GM19025 (cell line): ENCODE results near the gene ZNF469.
"Not testable (repeated sequence)": the region's sequence is repeated elsewhere in the genome, so short reads cannot be mapped to it uniquely, and the experiment has no call there.

ENCODE experiments used
- ATAC-seq: cut with Tn5 transposase; IDR thresholded peaks from one replicate; pipeline ENCODE4 v1.9.1; 2021; ENCODE audit warnings: mild to moderate bottlenecking, low read depth, moderate library complexity; ENCODE audit not compliant: unreplicated experiment

Gene ZNF469

DNA sequence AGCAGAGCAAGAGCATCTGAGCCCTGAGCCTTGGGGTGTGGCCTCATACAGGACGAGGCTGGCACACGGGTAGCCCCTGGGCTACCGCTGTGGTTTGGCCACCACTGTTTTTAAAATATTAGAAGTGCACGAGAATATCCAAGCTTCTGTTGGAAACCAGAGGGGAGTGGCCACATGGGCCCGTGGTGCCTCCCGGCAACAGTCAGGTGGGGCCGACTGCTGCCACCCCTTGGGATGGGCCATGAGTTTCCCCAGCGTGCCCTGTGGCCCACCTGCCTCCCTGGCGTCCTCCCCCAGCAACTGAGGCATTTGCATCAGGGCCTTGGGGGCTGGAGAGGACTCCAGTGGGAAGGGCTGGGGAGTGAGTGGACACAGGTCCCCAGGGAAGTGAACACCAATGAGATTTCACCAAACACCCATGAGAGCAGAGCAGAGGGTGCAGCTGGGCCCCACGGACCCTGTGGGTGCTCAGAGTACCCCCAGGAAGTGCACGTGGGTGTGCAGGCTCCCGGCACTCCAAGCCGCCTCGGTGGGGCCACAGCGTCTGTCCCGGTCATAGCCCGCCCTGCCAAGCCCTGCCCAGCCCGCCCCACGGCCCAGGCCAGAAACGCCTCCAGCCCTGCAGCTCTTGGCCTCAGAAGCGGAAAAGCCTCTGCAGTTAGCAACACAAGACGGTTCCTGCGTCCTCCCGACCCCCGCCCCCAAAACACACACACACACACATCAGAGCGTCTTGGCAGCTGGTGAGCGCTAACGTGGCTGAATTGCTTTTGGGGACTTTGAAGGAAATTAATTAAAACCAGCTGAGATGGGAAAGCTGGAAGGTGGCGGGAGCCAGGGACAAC lies 22.7 kb downstream of the ZNF469 start:
- no peak for ATAC-seq

DNA sequence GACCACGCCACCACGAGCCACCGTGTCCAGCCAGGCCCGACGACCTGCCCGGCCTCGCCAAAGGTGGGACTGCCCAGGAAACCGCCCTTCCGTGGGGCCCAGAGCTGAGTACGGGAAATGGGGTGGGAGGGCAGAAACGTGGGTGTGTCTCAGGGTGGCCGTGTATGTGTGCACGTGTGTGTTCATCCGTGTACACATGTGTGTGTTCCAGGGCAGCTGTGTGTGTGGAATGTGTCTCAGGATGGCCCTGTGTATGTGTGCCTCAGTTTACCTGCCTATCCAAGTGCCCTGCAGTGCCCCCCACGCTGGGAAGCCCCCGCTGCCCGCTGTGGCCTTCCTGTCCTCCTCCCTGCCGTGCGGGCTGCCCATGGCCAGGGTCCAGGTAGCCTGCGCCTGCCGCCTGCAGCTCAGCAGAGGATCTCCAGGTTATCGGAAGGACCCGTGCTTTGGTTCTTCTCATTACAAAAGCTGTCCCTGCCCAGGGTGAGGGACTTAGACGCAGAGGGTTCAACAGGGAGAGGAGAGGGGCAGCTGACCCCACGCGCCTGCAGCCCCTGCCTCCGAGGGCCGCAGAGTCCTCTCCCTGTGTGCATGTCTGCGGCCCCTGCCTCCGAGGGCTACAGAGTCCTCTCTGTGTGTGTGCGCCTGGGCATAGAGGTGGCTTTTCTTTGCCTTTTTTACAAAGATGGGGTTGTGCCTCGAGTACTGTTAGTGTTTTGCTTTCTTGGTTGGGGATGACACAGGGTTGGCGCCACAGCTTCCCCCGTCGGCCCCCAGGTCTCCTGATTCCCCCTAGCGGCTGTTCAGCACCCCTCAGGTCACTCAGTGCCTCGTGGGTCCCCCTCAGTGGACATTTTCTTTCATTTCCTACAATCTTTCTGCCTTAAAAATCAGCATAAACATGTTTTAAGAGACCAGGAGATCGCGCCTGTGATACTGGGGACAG lies 23.6 kb downstream of the ZNF469 start:
- ATAC-seq = no peak

DNA sequence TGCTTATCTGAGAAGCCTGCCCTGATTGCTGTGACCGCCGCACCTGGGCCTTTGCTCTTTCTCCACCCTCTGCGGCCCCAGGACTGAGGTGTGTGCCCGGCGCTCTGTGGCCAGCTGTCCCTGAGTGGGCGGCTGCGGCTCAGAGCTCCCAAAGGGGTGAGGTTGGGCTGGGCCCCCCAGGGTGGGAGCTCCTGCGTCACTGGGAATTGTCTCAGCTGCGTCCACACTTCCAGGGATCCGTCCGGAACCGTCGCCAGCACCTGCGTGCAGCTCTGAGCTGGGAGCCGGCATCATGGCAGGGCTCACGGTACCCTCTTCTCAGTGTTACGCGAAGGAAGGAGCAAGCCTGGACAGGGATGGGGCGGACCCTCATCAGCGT lies 24.3 kb downstream of the ZNF469 start:
- ATAC-seq = no peak

DNA sequence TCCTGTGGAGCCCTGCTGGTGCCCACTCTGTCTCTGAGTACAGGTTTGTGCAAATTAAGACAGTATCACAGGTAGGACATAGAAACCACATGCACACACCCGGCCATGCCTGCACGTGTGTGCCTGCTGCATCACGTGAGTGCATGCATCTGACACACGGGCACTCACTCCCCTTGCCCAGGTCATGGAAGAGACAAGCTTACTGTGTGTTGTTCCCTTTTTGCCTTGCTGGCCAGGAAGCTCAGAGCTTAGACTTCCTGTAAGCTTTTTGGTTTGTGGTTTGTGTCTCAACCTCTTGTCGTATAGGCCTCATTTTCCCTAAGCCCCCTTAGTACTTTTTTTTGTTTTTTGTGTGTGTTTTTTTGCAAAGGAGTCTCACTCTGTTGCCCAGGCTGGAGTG lies 25.0 kb downstream of the ZNF469 start:
- no peak for ATAC-seq

DNA sequence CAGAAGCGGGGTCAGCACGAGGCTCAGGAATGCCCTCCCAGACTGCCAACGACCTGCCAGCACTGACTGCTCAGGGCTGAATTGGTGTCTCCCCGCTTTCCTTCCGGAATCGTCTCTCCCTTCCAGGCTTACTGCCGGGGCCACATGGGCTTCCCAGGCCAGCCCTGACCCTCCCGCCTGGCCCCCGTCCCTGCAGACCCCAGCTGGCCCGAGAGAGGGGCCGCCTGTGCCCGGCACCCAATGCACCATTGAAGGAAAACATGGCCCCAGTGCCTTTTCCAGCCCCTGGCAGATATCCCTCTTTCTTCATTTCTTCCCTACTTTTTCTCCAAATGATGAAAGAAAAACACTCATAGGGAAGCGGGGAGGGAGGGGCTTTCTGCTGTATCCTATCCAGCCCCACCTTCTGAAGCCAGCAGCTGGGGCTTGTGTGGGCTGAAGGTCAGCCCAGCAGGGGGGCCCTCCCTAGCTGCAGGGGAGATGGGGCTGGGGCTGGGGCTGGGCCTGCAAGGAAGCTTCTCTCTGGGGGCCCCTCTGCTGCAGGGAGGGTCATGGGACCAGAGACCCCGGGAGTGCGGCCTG lies 25.9 kb downstream of the ZNF469 start:
- no peak for ATAC-seq

DNA sequence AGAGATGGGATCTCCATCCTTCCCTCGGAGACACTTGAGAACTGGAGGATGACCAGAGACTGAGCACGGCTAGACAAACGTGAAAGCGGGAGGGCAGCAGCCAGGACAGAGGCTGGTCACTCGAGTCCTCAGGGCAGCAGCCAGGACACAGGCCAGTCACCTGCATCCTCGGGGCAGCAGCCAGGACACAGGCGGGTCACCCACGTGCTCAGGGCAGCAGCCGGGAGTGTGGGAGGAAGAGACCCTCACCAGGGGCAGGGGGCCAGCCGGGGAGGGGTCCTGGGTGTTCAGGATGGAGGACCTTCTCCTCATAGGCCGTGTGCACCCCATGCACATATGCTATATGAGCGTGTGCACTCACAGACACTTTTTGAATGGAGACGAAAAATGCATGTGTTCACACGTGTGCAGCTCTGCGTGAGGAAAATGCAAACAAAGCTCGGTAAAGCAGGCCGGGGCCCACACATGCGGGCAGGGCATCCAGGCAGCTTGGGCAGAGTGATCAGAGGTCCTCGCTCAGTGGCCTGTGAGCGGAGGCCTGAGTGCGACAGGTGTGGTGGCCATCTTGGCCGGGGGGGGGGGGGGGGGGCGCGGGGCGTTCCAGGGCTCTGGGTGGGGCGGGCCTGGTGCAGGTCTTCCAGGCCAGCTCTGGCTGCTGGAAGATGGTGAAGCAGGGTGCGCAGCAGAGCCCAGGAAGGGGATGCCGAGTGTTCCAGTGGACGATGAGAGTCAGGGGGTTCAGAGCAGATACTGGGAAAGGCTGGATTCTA lies 26.7 kb downstream of the ZNF469 start:
- ATAC-seq = no peak

DNA sequence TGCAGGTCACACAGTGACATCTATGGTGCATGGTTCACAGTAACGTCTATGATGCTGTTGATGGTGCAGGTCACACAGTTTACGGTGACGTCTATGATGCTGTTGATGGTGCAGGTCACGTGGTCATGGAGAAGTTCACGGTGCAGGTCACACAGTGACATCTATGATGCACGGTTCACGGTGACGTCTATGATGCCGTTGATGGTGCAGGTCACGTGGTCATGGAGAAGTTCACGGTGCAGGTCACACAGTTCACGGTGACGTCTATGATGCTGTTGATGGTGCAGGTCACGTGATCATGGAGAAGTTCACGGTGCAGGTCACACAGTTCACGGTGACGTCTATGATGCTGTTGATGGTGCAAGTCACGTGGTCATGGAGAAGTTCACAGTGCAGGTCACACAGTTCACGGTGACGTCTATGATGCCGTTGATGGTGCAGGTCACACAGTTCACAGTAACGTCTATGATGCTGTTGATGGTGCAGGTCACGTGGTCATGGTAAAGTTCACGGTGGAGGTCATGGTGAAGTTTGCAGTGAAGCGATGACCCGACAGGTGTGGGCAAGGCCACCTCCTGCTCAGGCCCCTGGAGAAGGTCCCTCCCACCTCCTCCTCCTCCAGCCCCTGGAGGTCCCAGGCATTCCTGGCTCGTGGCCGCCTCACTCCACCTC lies 27.7 kb downstream of the ZNF469 start:
- ATAC-seq = not testable (repeated sequence)

DNA sequence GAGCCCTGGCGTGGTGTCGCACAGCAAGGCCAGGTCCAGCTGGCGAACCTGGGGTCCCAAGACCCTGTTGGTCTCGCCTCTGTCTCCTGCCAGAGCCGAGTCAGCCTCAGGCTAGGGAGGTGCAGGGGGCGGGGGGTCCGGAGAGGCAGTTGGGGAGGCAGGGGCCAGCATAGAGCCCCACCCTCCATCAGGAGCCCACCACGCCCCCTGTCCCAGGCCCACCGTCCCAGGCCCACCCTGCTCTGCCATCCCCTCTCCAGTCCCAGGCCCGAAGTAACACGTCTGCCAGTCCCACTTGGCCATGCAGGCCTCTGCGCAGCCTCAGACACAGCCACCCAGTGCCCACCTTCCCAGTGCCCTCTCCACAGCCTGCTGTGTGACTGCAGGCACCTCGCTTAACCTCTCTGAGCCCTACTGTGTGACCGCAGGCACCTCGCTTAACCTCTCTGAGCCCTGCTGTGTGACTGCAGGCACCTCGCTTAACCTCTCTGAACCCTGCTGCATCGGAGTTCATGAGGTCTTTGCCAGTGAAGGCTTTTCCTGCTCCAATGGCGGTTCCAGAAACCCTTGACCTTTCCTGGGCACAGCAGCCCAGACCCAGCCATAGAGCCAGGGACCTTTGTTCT lies 29.3 kb downstream of the ZNF469 start:
- ATAC-seq = no peak

DNA sequence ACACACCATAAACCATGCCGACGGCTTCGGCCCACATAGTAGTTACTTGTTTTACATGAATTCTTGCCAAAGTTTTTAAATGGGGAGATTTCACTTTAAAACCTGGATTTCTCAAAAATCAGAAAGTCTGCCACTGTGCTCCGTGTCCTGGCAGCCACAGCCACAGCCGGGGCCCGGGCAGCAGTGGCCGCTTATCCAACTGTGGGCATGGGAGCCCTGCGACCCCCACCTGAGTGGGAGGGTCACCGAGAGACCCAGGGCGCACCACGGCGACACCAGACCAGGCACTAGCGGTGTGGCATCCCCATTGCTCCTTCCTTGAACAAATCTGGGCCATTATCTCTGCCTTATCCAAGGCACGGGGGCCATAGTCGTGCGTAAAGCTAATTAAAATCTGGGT lies 30.0 kb downstream of the ZNF469 start:
- no peak for ATAC-seq

DNA sequence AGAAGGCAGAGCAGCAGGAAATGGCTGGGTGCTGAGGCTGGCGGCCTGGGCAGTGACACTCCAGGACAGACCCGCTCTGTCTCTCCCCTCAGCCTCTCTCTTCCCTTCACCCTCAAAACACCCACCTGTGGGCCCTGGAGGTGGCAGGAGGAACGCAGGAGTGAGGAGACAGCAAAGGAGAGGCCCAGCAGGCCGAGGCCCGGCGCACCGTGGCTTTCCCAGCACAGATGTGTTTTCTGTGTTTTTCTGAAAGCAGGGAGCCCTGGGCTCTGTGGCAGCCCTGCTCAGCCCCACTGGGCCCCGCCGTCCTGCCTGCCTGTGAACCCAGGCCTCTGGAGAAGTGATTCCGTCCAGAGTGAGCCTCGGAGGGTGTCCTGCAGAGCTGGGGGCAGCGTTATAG lies 30.5 kb downstream of the ZNF469 start:
- ATAC-seq = no peak

DNA sequence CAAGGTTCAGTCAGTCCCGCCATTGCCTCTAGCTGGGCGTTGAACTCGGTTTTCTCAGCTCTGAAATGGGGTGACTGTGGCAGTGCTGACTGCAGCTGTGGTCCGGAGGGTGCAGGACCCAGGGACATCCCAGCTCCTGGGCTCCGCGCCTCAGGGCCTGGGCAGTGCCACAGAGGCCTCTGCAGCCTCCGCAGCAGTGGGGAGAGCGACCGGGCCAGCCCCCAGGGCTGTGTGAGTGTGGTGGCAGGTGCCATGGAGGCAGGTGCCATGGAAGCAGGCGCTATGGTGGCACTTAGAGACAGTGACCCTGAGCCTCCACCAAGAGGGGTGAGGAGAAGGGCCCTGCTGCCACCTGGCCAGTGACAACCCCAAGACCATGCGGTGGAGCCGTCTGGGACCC lies 30.9 kb downstream of the ZNF469 start:
- no peak for ATAC-seq

DNA sequence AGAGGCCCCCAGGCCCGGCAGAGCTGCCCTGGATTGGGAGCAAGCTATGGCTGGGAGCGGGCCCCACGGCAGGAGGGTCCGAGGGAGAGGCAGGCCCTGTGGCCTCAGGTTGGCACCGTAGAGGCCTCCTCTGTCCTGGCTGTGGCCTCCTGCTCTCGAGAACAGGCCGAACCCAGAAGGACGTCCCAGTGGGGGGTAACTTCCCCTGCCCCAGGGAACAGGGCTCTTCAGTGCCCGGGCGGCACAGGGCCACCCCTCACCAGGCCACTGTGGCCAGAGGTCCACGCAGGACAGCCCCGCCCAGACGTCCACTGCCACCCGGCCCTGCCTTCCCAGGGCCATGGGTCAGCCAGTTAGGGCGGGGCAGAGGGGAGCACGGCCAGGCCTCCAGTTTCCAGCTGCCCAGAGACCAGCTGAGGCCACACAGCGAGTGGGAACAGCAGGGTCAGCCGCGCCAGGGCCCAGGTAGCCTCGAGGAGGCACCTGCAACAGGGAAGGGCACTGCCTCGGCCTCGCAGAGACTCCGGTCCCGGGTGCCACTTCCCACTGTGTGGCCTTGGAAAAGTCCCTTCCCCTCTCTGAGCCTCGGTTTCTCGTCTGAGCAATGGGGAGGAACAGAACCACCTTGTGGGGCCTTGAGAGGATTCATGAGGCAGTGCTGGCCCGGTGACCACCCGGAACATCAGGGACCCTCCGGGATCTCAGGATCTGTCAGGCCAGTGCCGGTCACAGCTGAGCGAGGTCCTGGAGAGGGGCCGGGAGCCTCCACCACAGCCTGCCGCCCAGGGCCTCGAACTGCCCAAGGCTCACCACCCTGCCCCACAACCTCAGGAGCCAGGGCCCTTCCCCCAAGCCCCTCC lies 32.0 kb downstream of the ZNF469 start:
- ATAC-seq = no peak

DNA sequence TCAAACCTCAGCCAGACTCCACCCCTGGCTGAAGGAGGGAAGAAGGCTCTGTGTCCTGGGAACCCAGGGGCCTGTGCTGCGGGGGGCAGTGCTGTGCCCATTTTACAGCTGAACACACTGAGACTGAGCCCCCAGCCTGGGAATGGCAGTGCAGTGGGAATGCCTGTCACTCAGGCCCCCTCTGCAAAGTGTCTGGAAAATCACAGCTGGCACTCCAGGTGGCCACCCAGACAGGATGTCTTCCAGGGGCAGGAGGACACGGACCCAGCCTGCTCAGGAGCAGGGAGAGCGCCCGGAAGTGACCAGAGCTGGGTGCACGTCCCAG lies 32.6 kb downstream of the ZNF469 start:
- ATAC-seq = no peak

DNA sequence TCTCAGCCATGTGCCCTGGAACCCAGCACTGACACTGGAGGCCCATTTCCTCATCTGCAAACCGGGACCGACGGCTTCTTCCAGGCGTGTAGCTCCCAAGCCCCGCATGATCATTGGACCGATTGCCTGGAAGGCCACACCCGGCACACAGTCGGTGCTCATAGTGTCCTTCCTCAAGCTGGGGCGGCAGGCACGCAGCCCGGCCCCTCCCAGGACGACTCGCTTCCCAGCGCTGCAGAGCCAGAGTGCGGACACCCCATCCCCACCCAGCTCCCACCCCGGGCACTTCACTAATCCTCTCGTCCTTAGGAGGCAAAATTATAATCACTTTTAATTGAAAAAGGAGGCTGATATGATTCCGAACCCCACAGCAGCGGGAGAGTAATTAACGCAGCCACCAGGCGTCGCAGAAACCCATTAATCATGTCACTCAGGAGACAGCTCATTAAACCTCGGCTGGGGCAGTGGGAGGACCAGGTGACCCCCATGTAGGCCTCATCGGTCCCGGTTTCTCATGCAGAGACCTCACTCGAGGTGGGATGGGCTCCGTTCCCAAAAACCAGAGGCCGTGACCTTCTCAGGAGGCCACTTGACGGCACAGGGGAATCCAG lies 33.1 kb downstream of the ZNF469 start:
- no peak for ATAC-seq

DNA sequence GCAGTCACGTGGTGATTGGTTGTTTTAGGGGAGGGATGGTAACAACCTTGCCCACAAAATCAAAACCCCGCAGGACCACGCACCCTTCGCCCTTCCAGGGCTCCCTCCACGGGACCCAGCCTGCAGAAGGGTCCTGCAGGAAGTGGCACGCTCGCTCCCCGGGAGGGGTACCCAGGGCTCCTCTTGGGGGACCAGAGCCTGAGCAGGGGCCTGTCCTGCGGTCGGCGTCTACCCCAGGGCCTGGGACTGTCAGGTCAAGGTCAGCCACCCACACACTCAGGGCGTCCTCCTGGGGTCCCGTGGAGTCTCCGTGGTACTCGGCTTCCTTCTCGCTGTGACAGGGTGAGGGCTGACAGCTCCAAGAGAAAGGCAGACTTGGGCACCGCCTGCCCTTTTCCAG lies 33.9 kb downstream of the ZNF469 start:
- no peak for ATAC-seq

DNA sequence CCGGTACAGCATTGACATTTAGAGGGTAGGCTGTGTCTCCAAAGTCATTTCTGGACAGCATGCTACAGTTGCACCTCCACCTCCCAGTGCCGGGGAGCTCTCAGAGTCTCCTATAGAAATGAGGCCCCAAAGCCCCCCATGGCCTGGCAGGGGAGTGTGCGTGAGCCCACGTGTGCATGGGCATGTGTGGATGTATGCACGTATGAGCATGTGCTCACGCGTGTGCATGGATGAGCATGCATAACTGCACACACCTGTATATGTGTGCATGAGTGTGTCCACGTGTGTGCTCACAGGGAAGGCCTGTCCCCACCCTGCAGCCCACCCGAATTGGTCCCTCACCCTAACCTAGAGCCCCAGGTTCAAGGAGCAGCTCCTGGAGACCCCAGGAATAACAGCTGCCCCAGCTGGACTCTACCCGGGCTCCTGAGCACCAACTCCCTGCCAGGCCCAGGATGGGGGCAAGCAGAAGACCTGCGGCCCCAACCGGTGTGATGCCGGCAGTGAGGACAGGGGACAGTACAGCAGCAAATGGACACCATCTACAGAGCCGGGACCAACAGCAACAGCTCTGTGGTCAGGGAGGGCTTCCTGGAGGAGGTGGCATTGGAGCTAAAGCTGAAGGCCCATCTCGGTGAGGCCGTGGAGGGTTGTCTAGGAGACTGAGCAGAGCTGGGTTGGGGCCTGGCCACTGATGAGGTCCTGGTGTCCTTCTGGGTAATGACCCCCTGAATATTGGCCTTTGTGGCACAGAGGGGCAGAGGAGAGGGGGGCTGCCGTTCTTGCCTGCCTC lies 35.1 kb downstream of the ZNF469 start:
- ATAC-seq = no peak

DNA sequence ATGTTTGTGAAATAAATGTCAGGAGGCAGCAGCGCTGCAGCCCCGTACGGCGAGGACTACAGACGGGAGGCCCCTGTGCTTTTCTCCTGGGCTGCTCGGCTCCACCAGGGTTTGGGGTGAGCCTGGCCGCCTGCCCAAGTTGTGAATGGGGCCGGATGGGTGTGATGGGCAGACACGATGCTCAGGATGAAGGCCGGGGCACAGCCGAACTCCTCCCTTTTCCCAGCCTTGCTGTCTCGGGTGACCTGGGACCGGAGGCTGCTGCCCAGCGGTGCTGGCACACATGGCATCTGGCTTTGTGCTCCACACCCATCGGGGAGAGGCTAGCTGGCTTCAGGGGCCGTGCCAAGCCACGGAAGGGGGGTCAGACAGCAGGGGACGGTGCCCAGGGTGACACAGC lies 36.1 kb downstream of the ZNF469 start:
- no peak for ATAC-seq

DNA sequence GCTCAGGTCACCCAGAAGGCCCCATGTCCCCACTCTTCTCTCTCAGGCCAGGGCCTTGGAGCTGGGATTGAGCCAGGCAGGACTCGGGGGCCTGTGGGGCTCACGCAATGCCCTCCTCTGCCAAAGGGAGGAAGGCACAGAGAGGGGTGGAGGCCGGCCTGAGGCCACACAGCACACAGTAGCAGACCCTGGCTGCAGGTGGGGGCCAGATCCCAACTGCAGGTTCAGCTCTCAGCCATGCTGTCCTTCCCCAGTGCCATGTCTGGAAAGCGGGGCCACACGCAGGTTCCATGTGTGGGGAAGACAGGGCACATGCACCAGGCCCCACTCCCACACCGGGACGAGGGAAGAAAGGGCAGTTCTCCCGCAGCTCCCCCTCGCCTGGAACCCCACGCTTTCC lies 37.0 kb downstream of the ZNF469 start:
- no peak for ATAC-seq
